Measurements from ENCODE around the gene MAPKAPK5.
"Not testable (repeated sequence)": the region's sequence is repeated elsewhere in the genome, so short reads cannot be mapped to it uniquely, and the experiment has no call there.

The MAPKAPK5 gene

GRCh38 chr12:111887926-111888745 lies 46.1 kb downstream of the MAPKAPK5 start:
- DNase-seq: no peak

- DNase-seq: no peak
Measured at GRCh38 chr12:111893287-111893686, 51.3 kb downstream of the MAPKAPK5 start.

GRCh38 chr12:111894556-111894955 lies 52.5 kb downstream of the MAPKAPK5 start:
- DNase-seq: no peak

GRCh38 chr12:111901182-111901581 lies 59.2 kb downstream of the MAPKAPK5 start:
- no peak for DNase-seq

GRCh38 chr12:111904446-111904975 lies 62.5 kb downstream of the MAPKAPK5 start:
- no peak for DNase-seq

GRCh38 chr12:111905502-111905901 lies 63.5 kb downstream of the MAPKAPK5 start:
- DNase-seq: no peak

- DNase-seq: no peak
Measured at GRCh38 chr12:111907740-111908139, 65.7 kb downstream of the MAPKAPK5 start.

- DNase-seq: no peak
Measured at GRCh38 chr12:111925171-111925570, 83.1 kb downstream of the MAPKAPK5 start.

GRCh38 chr12:111926631-111927030 lies 84.6 kb downstream of the MAPKAPK5 start:
- no peak for DNase-seq

- DNase-seq: no peak
Measured at GRCh38 chr12:111927346-111927745, 85.3 kb downstream of the MAPKAPK5 start.

- DNase-seq: no peak
Measured at GRCh38 chr12:111932241-111932640, 90.2 kb downstream of the MAPKAPK5 start.

- no peak for DNase-seq
Measured at GRCh38 chr12:111936869-111937268, 94.8 kb downstream of the MAPKAPK5 start.

GRCh38 chr12:111937429-111937828 lies 95.4 kb downstream of the MAPKAPK5 start:
- DNase-seq: no peak

- no peak for DNase-seq
Measured at GRCh38 chr12:111942557-111942956, 100.5 kb downstream of the MAPKAPK5 start.

GRCh38 chr12:111943929-111944328 lies 101.9 kb downstream of the MAPKAPK5 start:
- no peak for DNase-seq

GRCh38 chr12:111950961-111951676 lies 109.1 kb downstream of the MAPKAPK5 start:
- not testable (repeated sequence) for DNase-seq
